ENCODE measurements around the gene KIF25.

The KIF25 gene

GRCh38 chr6:168029459-168030217 is 32.2 kb downstream of the KIF25 start:
- no peak for TF ChIP-seq CTCF (IDR thresholded peaks at IDR 0.05; ENCODE audit: low read depth, low read length)
- no peak overlapping the region for H3K4me3 ChIP-seq (replicated peaks in 1 of 2; ENCODE audit: low read depth in 2 of 2, low read length in 2 of 2)
- no peak for DNase-seq (ENCODE audit: low read depth in 2 of 2)

GRCh38 chr6:168030218-168030746 is 32.8 kb downstream of the KIF25 start:
- no peak for TF ChIP-seq CTCF (IDR thresholded peaks at IDR 0.05; ENCODE audit: low read depth, low read length)
- no peak overlapping the region for H3K4me3 ChIP-seq (replicated peaks in 1 of 2; ENCODE audit: low read depth in 2 of 2, low read length in 2 of 2)
- no peak for DNase-seq (ENCODE audit: low read depth in 2 of 2)

GRCh38 chr6:168030908-168031307 is 33.4 kb downstream of the KIF25 start:
- DNase-seq (ENCODE audit: low read depth in 2 of 2): no peak
- no peak for TF ChIP-seq CTCF (IDR thresholded peaks at IDR 0.05; ENCODE audit: low read depth, low read length)
- no peak overlapping the region for H3K4me3 ChIP-seq (replicated peaks in 1 of 2; ENCODE audit: low read depth in 2 of 2, low read length in 2 of 2)

GRCh38 chr6:168031411-168031971 is 34.0 kb downstream of the KIF25 start:
- TF ChIP-seq CTCF (IDR thresholded peaks at IDR 0.05; ENCODE audit: low read depth, low read length): no peak
- peak in 1 of 2 donors; percentile 63 for DNase-seq (ENCODE audit: low read depth in 2 of 2)
- no peak overlapping the region for H3K4me3 ChIP-seq (replicated peaks in 1 of 2; ENCODE audit: low read depth in 2 of 2, low read length in 2 of 2)

GRCh38 chr6:168032005-168032760 is 34.7 kb downstream of the KIF25 start:
- TF ChIP-seq CTCF (IDR thresholded peaks at IDR 0.05; ENCODE audit: low read depth, low read length): peak; percentile 54
- peak; percentile 69 to 74 for DNase-seq (ENCODE audit: low read depth in 2 of 2)

GRCh38 chr6:168033791-168034190 is 36.3 kb downstream of the KIF25 start:
- DNase-seq (ENCODE audit: low read depth in 2 of 2): no peak
- H3K4me3 ChIP-seq (replicated peaks in 1 of 2; ENCODE audit: low read depth in 2 of 2, low read length in 2 of 2): no peak overlapping the region
- TF ChIP-seq CTCF (IDR thresholded peaks at IDR 0.05; ENCODE audit: low read depth, low read length): no peak

More at GRCh38 chr6:168032005-168032760, 34.7 kb downstream of the KIF25 start:
- no peak overlapping the region for H3K4me3 ChIP-seq (replicated peaks in 1 of 2; ENCODE audit: low read depth in 2 of 2, low read length in 2 of 2)

Measured in cardiac fibroblast (primary cell).